ENCODE results near the gene ZDHHC24. TPM values are rescaled to one million over a fixed set of nuclear protein-coding genes. Genes with fewer than 3 reads are reported as not detected.

ZDHHC24 gene
- total RNA-seq, 1 experiment from 2014 or later, result 10.5 TPM

DNA sequence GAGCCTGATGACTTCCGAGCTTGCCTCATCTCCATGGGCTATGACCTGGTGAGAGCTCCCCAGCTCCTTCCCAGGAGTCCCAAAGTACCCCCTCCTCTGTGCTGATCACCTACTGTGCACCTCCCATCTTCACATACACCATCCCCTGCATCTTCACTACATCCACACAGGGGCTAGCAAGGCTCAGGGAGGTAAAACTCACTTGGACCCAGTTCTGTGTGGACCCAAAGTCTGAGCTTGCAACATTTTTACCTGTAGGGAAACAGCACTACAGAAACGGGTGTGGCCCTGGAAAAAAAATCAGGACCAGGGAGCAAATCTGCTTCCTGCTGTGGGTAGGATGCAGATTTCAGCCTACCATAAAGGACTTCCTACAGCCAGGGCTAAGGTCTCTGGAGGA lies 16.4 kb upstream of the ZDHHC24 start:
- no TSS peak for BruUV-seq (replicated peaks)
- Histone ChIP-seq H3K27ac (ENCODE audit: low read depth, low read length) (no peak overlapping the region), H3K9me3 (ENCODE audit: control insufficient read depth in 1 of 2, insufficient read depth in 1 of 2, low read depth in 1 of 2, low read length in 2 of 2) (no peaks in the 10 kb centered on the region), H3K4me2 (ENCODE audit: low read length) (no peak overlapping the region), H3K9ac (ENCODE audit: low read length) (no peak overlapping the region), H3K9me2 (ENCODE audit: insufficient read depth) (no peaks in the 10 kb centered on the region), H3K36me3 (ENCODE audit: control insufficient read depth in 1 of 2, insufficient read depth in 2 of 2, low read length in 2 of 2) (no peaks in the 10 kb centered on the region), H3K27me3 (ENCODE audit: insufficient read depth, low read length) (no peaks in the 10 kb centered on the region), H3K4me1 (ENCODE audit: control insufficient read depth in 1 of 2, insufficient read depth in 2 of 2, low read length in 2 of 2) (no peaks in the 10 kb centered on the region), H2AFZ (ENCODE audit: low read depth, low read length, poor library complexity, severe bottlenecking) (no peak overlapping the region), H3K4me3 (replicated peaks in 1 of 2; ENCODE audit: low read depth in 1 of 2, low read length in 2 of 2) (no peak overlapping the region), H3K79me2 (ENCODE audit: insufficient read depth, low read length) (no peaks in the 10 kb centered on the region), H4K20me1 (ENCODE audit: insufficient read depth) (no peaks in the 10 kb centered on the region)
- RAD21 ChIA-PET (ENCODE audit: low non-redundant PET in 1 of 2, low total read pairs in 2 of 2, uncharacterized antibody in 2 of 2, unreplicated experiment in 2 of 2), result no interaction called here
- ATAC-seq, result no peak
- POLR2A ChIA-PET, result interaction anchor here (0.8 kb wide), 1 partner anchor 13 kb away, joined by 3 read pairs; no protein-coding TSS in a partner anchor
- intact Hi-C loops (cut with micrococcal nuclease), result no loop called here
- TF ChIP-seq YY1 (IDR thresholded peaks at IDR 0.05; ENCODE audit: extremely low read depth, insufficient replicate concordance, low read depth, low read length) (no peak), FOSL1 (IDR thresholded peaks at IDR 0.05; ENCODE audit: low read depth) (no peak)
- no peak for DNase-seq (ENCODE audit: low read depth, low spot score)
- CTCF ChIA-PET, result no interaction called here

DNA sequence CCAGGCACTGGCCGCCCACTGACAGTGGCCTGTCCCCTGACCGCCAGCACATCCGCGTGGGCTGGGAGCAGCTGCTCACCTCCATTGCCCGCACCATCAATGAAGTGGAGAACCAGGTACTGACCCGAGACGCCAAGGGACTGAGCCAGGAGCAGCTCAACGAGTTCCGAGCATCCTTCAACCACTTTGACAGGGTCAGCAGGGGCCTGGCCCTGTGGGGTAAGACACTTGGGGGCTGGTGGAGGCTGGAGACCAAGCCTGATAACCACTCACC lies 16.1 kb upstream of the ZDHHC24 start:
- RAD21 ChIA-PET (ENCODE audit: low non-redundant PET in 1 of 2, low total read pairs in 2 of 2, uncharacterized antibody in 2 of 2, unreplicated experiment in 2 of 2), result no interaction called here
- no peak overlapping the region for H3K4me2 ChIP-seq (ENCODE audit: low read length)
- H3K9me3 ChIP-seq (ENCODE audit: control insufficient read depth in 1 of 2, insufficient read depth in 1 of 2, low read depth in 1 of 2, low read length in 2 of 2), result no peaks in the 10 kb centered on the region
- DNase-seq (ENCODE audit: low read depth, low spot score) (no peak), ATAC-seq (no peak)
- H4K20me1 ChIP-seq (ENCODE audit: insufficient read depth), result no peaks in the 10 kb centered on the region
- no peaks in the 10 kb centered on the region for H3K9me2 ChIP-seq (ENCODE audit: insufficient read depth)
- H3K27ac ChIP-seq (ENCODE audit: low read depth, low read length), result no peak overlapping the region
- CTCF ChIA-PET, result no interaction called here
- no peak overlapping the region for H2AFZ ChIP-seq (ENCODE audit: low read depth, low read length, poor library complexity, severe bottlenecking)
- POLR2A ChIA-PET, result interaction anchor here (0.8 kb wide), 1 partner anchor 12 kb away, joined by 3 read pairs; no protein-coding TSS in a partner anchor
- H3K9ac ChIP-seq (ENCODE audit: low read length), result no peak overlapping the region
- intact Hi-C loops (cut with micrococcal nuclease), result no loop called here
- no peaks in the 10 kb centered on the region for H3K79me2 ChIP-seq (ENCODE audit: insufficient read depth, low read length)
- no peaks in the 10 kb centered on the region for H3K36me3 ChIP-seq (ENCODE audit: control insufficient read depth in 1 of 2, insufficient read depth in 2 of 2, low read length in 2 of 2)
- H3K4me3 ChIP-seq (replicated peaks in 1 of 2; ENCODE audit: low read depth in 1 of 2, low read length in 2 of 2), result no peak overlapping the region
- no peaks in the 10 kb centered on the region for H3K4me1 ChIP-seq (ENCODE audit: control insufficient read depth in 1 of 2, insufficient read depth in 2 of 2, low read length in 2 of 2)
- H3K27me3 ChIP-seq (ENCODE audit: insufficient read depth, low read length), result no peaks in the 10 kb centered on the region
- no peak for TF ChIP-seq EGR1 (IDR thresholded peaks at IDR 0.05; ENCODE audit: low read depth)
- no peak for TF ChIP-seq ZNF274 (IDR thresholded peaks at IDR 0.05; ENCODE audit: low read depth, low read length)
- no peak for TF ChIP-seq ELF1 (IDR thresholded peaks at IDR 0.05; ENCODE audit: borderline replicate concordance, low read depth)
- TF ChIP-seq YY1 (IDR thresholded peaks at IDR 0.05; ENCODE audit: extremely low read depth, insufficient replicate concordance, low read depth, low read length), result no peak
- no peak for TF ChIP-seq CBX3 (IDR thresholded peaks at IDR 0.05; ENCODE audit: low read depth)
- TF ChIP-seq, protein P1, sequence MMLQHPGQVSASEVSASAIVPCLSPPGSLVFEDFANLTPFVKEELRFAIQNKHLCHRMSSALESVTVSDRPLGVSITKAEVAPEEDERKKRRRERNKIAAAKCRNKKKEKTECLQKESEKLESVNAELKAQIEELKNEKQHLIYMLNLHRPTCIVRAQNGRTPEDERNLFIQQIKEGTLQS (IDR thresholded peaks at IDR 0.05), result no peak
- no peak for TF ChIP-seq POLR2A (IDR thresholded peaks at IDR 0.05; ENCODE audit: borderline replicate concordance, extremely low read depth, insufficient read depth, insufficient read length)
- TF ChIP-seq, protein P2, sequence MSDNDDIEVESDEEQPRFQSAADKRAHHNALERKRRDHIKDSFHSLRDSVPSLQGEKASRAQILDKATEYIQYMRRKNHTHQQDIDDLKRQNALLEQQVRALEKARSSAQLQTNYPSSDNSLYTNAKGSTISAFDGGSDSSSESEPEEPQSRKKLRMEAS (IDR thresholded peaks at IDR 0.05), result no peak
- no peak for TF ChIP-seq JUND (IDR thresholded peaks at IDR 0.05)
- TF ChIP-seq SIN3A (IDR thresholded peaks at IDR 0.05; ENCODE audit: low read depth), result no peak
- TF ChIP-seq SRF (IDR thresholded peaks at IDR 0.05; ENCODE audit: low read depth), result no peak
- TF ChIP-seq, protein P3, sequence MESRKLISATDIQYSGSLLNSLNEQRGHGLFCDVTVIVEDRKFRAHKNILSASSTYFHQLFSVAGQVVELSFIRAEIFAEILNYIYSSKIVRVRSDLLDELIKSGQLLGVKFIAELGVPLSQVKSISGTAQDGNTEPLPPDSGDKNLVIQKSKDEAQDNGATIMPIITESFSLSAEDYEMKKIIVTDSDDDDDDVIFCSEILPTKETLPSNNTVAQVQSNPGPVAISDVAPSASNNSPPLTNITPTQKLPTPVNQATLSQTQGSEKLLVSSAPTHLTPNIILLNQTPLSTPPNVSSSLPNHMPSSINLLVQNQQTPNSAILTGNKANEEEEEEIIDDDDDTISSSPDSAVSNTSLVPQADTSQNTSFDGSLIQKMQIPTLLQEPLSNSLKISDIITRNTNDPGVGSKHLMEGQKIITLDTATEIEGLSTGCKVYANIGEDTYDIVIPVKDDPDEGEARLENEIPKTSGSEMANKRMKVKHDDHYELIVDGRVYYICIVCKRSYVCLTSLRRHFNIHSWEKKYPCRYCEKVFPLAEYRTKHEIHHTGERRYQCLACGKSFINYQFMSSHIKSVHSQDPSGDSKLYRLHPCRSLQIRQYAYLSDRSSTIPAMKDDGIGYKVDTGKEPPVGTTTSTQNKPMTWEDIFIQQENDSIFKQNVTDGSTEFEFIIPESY (IDR thresholded peaks at IDR 0.05; ENCODE audit: extremely low read depth, insufficient replicate concordance, low read length), result no peak
- no peak for TF ChIP-seq CEBPB (IDR thresholded peaks at IDR 0.05; ENCODE audit: low read depth)
- BruUV-seq (replicated peaks), result no TSS peak

Measured in HCT116 (cell line).